ENCODE results near the gene CHTF18. TPM values are rescaled to one million over a fixed set of nuclear protein-coding genes. Genes with fewer than 3 reads are reported as not detected.
A peak's percentile ranks its signal among the peaks of the same experiment; 100 is the strongest.

Gene CHTF18
- total RNA-seq, 1 experiment from 2014 or later: 102 TPM

GRCh38 chr16:795580-796229 lies 7.3 kb downstream of the CHTF18 start:
- H3K4me1 Mint-ChIP-seq (ENCODE audit: low read depth, unreplicated experiment): no peaks in the 10 kb centered on the region
- peak in 1 of 2 experiments; percentile 66 for DNase-seq
- H3K4me1 ChIP-seq: peaks cover 8% of the 10 kb centered on the region
- H3K27me3 ChIP-seq (replicated peaks; ENCODE audit: control insufficient read depth, insufficient read depth, low read length): no peaks in the 10 kb centered on the region
- no peak for TF ChIP-seq CTCF (IDR thresholded peaks at IDR 0.05; ENCODE audit: insufficient read depth in 1 of 2, low read depth in 1 of 2, low read length in 1 of 2, severe bottlenecking in 1 of 2, unreplicated experiment in 1 of 2)
- no peaks in the 10 kb centered on the region for H3K27me3 Mint-ChIP-seq (ENCODE audit: insufficient read depth, unreplicated experiment)
- no peaks in the 10 kb centered on the region for H3K9me3 Mint-ChIP-seq (ENCODE audit: unreplicated experiment)
- ChIA-PET CTCF (no interaction called here), POLR2A (no interaction called here)
- intact Hi-C loops (cut with micrococcal nuclease; ENCODE audit: unreplicated experiment): no loop called here
- peak overlapping the region; percentile 32 for H3K27ac Mint-ChIP-seq (ENCODE audit: unreplicated experiment)
- H3K36me3 ChIP-seq (ENCODE audit: control insufficient read depth, insufficient read depth, low read length): no peaks in the 10 kb centered on the region; the same call in 1 of the 2 replicates
- H3K36me3 Mint-ChIP-seq (ENCODE audit: insufficient read depth, unreplicated experiment): peaks cover 42% of the 10 kb centered on the region
- no peak overlapping the region for H3K4me3 Mint-ChIP-seq (ENCODE audit: unreplicated experiment)
- no peak overlapping the region for H3K4me3 ChIP-seq (ENCODE audit: low read depth, low read length)
- no peaks in the 10 kb centered on the region for H3K9me3 ChIP-seq
- no TSS peak for BruUV-seq (replicated peaks)

GRCh38 chr16:796296-797119 lies 8.1 kb downstream of the CHTF18 start:
- DNase-seq: no peak
- no peak for TF ChIP-seq CTCF (IDR thresholded peaks at IDR 0.05; ENCODE audit: insufficient read depth in 1 of 2, low read depth in 1 of 2, low read length in 1 of 2, severe bottlenecking in 1 of 2, unreplicated experiment in 1 of 2)
- Mint-ChIP-seq H3K27ac (ENCODE audit: unreplicated experiment) (no peak overlapping the region), H3K4me1 (ENCODE audit: low read depth, unreplicated experiment) (no peaks in the 10 kb centered on the region), H3K4me3 (ENCODE audit: unreplicated experiment) (no peak overlapping the region), H3K36me3 (ENCODE audit: insufficient read depth, unreplicated experiment) (peaks cover 36% of the 10 kb centered on the region), H3K27me3 (ENCODE audit: insufficient read depth, unreplicated experiment) (no peaks in the 10 kb centered on the region), H3K9me3 (ENCODE audit: unreplicated experiment) (no peaks in the 10 kb centered on the region)
- no TSS peak for BruUV-seq (replicated peaks)
- H3K36me3 ChIP-seq (ENCODE audit: control insufficient read depth, insufficient read depth, low read length): no peaks in the 10 kb centered on the region; the same call in 1 of the 2 replicates
- POLR2A ChIA-PET: no interaction called here
- CTCF ChIA-PET: no interaction called here
- peaks cover 9% of the 10 kb centered on the region for H3K4me1 ChIP-seq
- no peak overlapping the region for H3K4me3 ChIP-seq (ENCODE audit: low read depth, low read length)
- no peaks in the 10 kb centered on the region for H3K27me3 ChIP-seq (replicated peaks; ENCODE audit: control insufficient read depth, insufficient read depth, low read length)
- intact Hi-C loops (cut with micrococcal nuclease; ENCODE audit: unreplicated experiment): no loop called here
- H3K9me3 ChIP-seq: no peaks in the 10 kb centered on the region

- ChIA-PET CTCF (no interaction called here), POLR2A (no interaction called here)
Measured at GRCh38 chr16:797120-797420, 8.7 kb downstream of the CHTF18 start.

More at GRCh38 chr16:797120-797420, 8.7 kb downstream of the CHTF18 start:
- Mint-ChIP-seq H3K27ac (ENCODE audit: unreplicated experiment) (no peak overlapping the region), H3K4me1 (ENCODE audit: low read depth, unreplicated experiment) (no peaks in the 10 kb centered on the region), H3K4me3 (ENCODE audit: unreplicated experiment) (no peak overlapping the region), H3K9me3 (ENCODE audit: unreplicated experiment) (no peaks in the 10 kb centered on the region), H3K27me3 (ENCODE audit: insufficient read depth, unreplicated experiment) (no peaks in the 10 kb centered on the region), H3K36me3 (ENCODE audit: insufficient read depth, unreplicated experiment) (peaks cover 36% of the 10 kb centered on the region)
- no peak for TF ChIP-seq CTCF (IDR thresholded peaks at IDR 0.05; ENCODE audit: insufficient read depth in 1 of 2, low read depth in 1 of 2, low read length in 1 of 2, severe bottlenecking in 1 of 2, unreplicated experiment in 1 of 2)
- H3K36me3 ChIP-seq (ENCODE audit: control insufficient read depth, insufficient read depth, low read length): no peaks in the 10 kb centered on the region; the same call in 1 of the 2 replicates
- H3K4me1 ChIP-seq: peaks cover 9% of the 10 kb centered on the region
- DNase-seq: peak; percentile 67 to 75
- H3K9me3 ChIP-seq: no peaks in the 10 kb centered on the region
- no TSS peak for BruUV-seq (replicated peaks)
- no peaks in the 10 kb centered on the region for H3K27me3 ChIP-seq (replicated peaks; ENCODE audit: control insufficient read depth, insufficient read depth, low read length)
- no peak overlapping the region for H3K4me3 ChIP-seq (ENCODE audit: low read depth, low read length)
- intact Hi-C loops (cut with micrococcal nuclease; ENCODE audit: unreplicated experiment): no loop called here
